Fibroblast of lung (primary cell): ENCODE results near the gene RNF168.

Source experiments
- CTCF ChIP-seq, 2 donors: IDR thresholded peaks in 1 of 2; conservative IDR thresholded peaks in 1 of 2; 1 replicate in 1 of 2; 2 replicates in 1 of 2; pipeline ENCODE4 v1.5.1; 2011 to 2012; ENCODE audit warnings: low read length in 2 of 2, control low read depth in 1 of 2, inconsistent platforms in 1 of 2, low read depth in 1 of 2, mild to moderate bottlenecking in 1 of 2
- EZH2 ChIP-seq: IDR thresholded peaks from 2 replicates; pipeline ENCODE4 v1.5.1; 2012; ENCODE audit warnings: low read length, control low read depth, mild to moderate bottlenecking; ENCODE audit errors: missing control alignments

- TF ChIP-seq CTCF (conservative IDR thresholded peaks at IDR 0.05 in 1 of 2, IDR thresholded peaks at IDR 0.05 in 1 of 2; ENCODE audit: low read depth in 1 of 2, low read length in 2 of 2) (no peak), EZH2 (no peak)
Measured at GRCh38 chr3:196544491-196544992, 41.0 kb upstream of the RNF168 start.
